ENCODE data around the gene PBX1.

PBX1 gene

GRCh38 chr1:164790081-164790480 lies 231.1 kb downstream of the PBX1 start:
- H3F3A ChIP-seq (ENCODE audit: control insufficient read depth, insufficient read depth), result no peaks in the 10 kb centered on the region
- no peaks in the 10 kb centered on the region for H4K20me1 ChIP-seq (ENCODE audit: control insufficient read depth, insufficient read depth, low read depth, low read length)
- no peaks in the 10 kb centered on the region for H3K79me2 ChIP-seq (ENCODE audit: control insufficient read depth, low read length)

DNA sequence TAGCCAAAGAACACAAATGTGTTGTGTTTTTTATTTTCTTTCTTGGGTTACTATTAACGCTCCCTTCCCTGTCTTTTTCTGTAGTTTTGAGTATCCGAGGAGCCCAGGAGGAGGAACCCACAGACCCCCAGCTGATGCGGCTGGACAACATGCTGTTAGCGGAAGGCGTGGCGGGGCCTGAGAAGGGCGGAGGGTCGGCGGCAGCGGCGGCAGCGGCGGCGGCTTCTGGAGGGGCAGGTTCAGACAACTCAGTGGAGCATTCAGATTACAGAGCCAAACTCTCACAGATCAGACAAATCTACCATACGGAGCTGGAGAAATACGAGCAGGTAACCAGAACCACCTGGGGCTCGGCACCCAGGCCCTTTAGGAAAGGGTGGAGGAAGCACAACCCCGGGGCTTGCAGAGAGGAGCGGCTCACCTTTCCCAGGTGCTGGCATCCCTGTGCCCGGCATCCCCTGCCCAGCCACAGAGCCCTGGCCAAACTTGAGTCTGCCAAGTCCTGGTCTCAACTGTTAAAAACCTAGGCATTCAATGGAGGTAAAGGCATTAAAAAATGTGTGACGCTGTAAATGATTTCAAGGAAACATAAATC lies 233.5 kb downstream of the PBX1 start:
- Histone ChIP-seq H3K27me3 (ENCODE audit: control insufficient read depth, low read length) (0 out of 2 replicates have a peak, but pooled peaks cover under 1% of the 10 kb centered on the region), H3K79me2 (ENCODE audit: control insufficient read depth, low read length) (no peaks in the 10 kb centered on the region)

More at GRCh38 chr1:164790081-164790480, 231.1 kb downstream of the PBX1 start:
- no peaks in the 10 kb centered on the region for H3K9me3 ChIP-seq (ENCODE audit: control insufficient read depth, insufficient read depth, low read length)
- no peak for TF ChIP-seq EZH2phosphoT487 (IDR thresholded peaks at IDR 0.05; ENCODE audit: borderline replicate concordance, low read length)
- TF ChIP-seq, protein P1, sequence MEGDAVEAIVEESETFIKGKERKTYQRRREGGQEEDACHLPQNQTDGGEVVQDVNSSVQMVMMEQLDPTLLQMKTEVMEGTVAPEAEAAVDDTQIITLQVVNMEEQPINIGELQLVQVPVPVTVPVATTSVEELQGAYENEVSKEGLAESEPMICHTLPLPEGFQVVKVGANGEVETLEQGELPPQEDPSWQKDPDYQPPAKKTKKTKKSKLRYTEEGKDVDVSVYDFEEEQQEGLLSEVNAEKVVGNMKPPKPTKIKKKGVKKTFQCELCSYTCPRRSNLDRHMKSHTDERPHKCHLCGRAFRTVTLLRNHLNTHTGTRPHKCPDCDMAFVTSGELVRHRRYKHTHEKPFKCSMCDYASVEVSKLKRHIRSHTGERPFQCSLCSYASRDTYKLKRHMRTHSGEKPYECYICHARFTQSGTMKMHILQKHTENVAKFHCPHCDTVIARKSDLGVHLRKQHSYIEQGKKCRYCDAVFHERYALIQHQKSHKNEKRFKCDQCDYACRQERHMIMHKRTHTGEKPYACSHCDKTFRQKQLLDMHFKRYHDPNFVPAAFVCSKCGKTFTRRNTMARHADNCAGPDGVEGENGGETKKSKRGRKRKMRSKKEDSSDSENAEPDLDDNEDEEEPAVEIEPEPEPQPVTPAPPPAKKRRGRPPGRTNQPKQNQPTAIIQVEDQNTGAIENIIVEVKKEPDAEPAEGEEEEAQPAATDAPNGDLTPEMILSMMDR (IDR thresholded peaks at IDR 0.05; ENCODE audit: low read depth, low read length, poor library complexity, severe bottlenecking), result no peak
- 0 out of 2 replicates have a peak, but pooled peaks cover 2% of the 10 kb centered on the region for H3K27me3 ChIP-seq (ENCODE audit: control insufficient read depth, low read length)
- H3K4me1 ChIP-seq (ENCODE audit: control insufficient read depth, low read length), result no peaks in the 10 kb centered on the region
- no peaks in the 10 kb centered on the region for H3K36me3 ChIP-seq (ENCODE audit: control insufficient read depth, low read length)
- H3K4me2 ChIP-seq (ENCODE audit: low read length), result no peak overlapping the region
- H3K4me3 ChIP-seq (ENCODE audit: low read length), result no peak overlapping the region
- H3K27ac ChIP-seq (ENCODE audit: low read depth, low read length), result no peak overlapping the region
- no peaks in the 10 kb centered on the region for H3K9me2 ChIP-seq (replicated peaks; ENCODE audit: control insufficient read depth, low read length)

DNA sequence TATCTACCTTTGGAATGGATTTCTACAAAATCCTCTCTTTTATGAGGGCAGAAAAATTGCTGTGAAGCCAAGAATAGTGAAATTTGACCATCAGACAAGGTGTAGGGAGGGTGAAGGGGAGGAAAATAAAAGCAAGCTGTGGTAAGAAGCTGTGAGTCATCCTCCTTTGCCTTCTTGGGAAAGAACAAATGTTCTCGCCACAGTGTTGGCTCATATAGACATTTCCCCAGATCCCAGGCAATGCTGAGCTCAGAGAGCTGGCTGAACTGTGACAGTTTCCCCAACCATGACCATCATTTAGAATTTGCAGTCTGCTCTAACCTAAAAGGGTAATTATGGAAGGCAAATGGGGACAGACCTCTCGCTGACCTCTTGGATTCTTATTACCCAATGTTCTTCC lies 235.4 kb downstream of the PBX1 start:
- H3K36me3 ChIP-seq (ENCODE audit: control insufficient read depth, low read length), result no peaks in the 10 kb centered on the region
- H3K9me3 ChIP-seq (ENCODE audit: control insufficient read depth, insufficient read depth, low read length), result no peaks in the 10 kb centered on the region
- H3K79me2 ChIP-seq (ENCODE audit: control insufficient read depth, low read length), result no peaks in the 10 kb centered on the region
- H3K27ac ChIP-seq (ENCODE audit: low read depth, low read length), result no peak overlapping the region
- H3K4me3 ChIP-seq (ENCODE audit: low read length), result no peak overlapping the region
- H3K27me3 ChIP-seq (ENCODE audit: control insufficient read depth, low read length), result no peaks in the 10 kb centered on the region
- no peaks in the 10 kb centered on the region for H3F3A ChIP-seq (ENCODE audit: control insufficient read depth, insufficient read depth)
- no peaks in the 10 kb centered on the region for H4K20me1 ChIP-seq (ENCODE audit: control insufficient read depth, insufficient read depth, low read depth, low read length)
- H3K4me2 ChIP-seq (ENCODE audit: low read length), result no peak overlapping the region
- no peaks in the 10 kb centered on the region for H3K9me2 ChIP-seq (replicated peaks; ENCODE audit: control insufficient read depth, low read length)
- no peaks in the 10 kb centered on the region for H3K4me1 ChIP-seq (ENCODE audit: control insufficient read depth, low read length)
- no peak for TF ChIP-seq EZH2phosphoT487 (IDR thresholded peaks at IDR 0.05; ENCODE audit: borderline replicate concordance, low read length)
- TF ChIP-seq, protein P1 (IDR thresholded peaks at IDR 0.05; ENCODE audit: low read depth, low read length, poor library complexity, severe bottlenecking), result no peak

More for the DNA sequence above, 233.5 kb downstream of the PBX1 start:
- Histone ChIP-seq H3F3A (ENCODE audit: control insufficient read depth, insufficient read depth) (no peaks in the 10 kb centered on the region), H3K4me1 (ENCODE audit: control insufficient read depth, low read length) (no peaks in the 10 kb centered on the region), H3K27ac (ENCODE audit: low read depth, low read length) (no peak overlapping the region), H3K4me3 (ENCODE audit: low read length) (no peak overlapping the region), H4K20me1 (ENCODE audit: control insufficient read depth, insufficient read depth, low read depth, low read length) (no peaks in the 10 kb centered on the region), H3K36me3 (ENCODE audit: control insufficient read depth, low read length) (no peaks in the 10 kb centered on the region), H3K9me2 (replicated peaks; ENCODE audit: control insufficient read depth, low read length) (no peaks in the 10 kb centered on the region), H3K4me2 (ENCODE audit: low read length) (no peak overlapping the region), H3K9me3 (ENCODE audit: control insufficient read depth, insufficient read depth, low read length) (no peaks in the 10 kb centered on the region)
- no peak for TF ChIP-seq EZH2phosphoT487 (IDR thresholded peaks at IDR 0.05; ENCODE audit: borderline replicate concordance, low read length)
- TF ChIP-seq, protein P1 (IDR thresholded peaks at IDR 0.05; ENCODE audit: low read depth, low read length, poor library complexity, severe bottlenecking), result no peak

Measured in DOHH2 (cell line).